Dermis blood vessel endothelial cell (primary cell): ENCODE measurements around the gene MEP1B. TPM values are rescaled to one million over a fixed set of nuclear protein-coding genes. Genes with fewer than 3 reads are reported as not detected.
"Not testable (repeated sequence)": the region's sequence is repeated elsewhere in the genome, so short reads cannot be mapped to it uniquely, and the experiment has no call there.

Experiments used
- DNase-seq: peaks from one replicate; pipeline ENCODE4 v3.0.0; 2010
- total RNA-seq: library from RNA; depleted of rRNA; stranded (reverse); fragments of >200 nt; gene quantifications from 2 replicates; pipeline ENCODE4 v1.2.3, GENCODE V29; 2014

MEP1B gene
- total RNA-seq, 1 donor from 2014 or later = not detected

DNA sequence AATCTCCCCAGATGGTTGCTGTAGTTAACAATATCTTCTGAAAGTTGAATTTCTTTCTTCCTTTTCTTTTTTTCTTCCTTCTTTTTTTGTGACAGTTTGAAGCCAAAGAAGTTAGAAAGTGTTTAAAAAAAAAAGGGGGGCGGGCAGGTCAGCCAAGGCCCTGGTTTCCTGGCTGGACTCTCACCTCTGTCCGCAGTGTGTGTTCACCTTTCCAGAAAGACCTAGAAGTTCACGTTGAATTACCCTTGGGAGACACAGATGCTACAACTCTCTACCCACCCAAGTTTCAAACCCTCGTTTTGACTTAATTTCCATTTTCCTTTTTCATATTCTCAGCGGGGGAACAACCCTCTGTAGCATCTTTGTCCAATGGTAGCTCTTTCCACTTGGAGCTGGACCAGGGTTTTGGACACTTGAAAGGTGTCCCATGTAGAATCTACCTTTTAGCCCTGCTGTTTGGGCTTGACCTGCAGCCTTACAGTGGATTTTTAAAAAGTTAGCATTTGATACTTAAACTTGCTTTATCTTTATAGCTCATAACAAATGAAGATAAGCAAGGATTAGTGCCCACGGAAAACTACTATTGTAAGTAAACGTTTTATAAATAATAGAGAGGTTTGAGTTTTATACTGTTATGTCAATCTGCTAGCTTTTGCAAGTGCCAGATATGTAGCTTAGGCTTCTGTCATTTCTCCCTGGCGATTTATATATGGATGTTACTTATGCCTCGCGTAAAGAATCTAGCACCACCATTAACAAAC, 20.0 kb downstream of the MEP1B start:
- no peak for DNase-seq

DNA sequence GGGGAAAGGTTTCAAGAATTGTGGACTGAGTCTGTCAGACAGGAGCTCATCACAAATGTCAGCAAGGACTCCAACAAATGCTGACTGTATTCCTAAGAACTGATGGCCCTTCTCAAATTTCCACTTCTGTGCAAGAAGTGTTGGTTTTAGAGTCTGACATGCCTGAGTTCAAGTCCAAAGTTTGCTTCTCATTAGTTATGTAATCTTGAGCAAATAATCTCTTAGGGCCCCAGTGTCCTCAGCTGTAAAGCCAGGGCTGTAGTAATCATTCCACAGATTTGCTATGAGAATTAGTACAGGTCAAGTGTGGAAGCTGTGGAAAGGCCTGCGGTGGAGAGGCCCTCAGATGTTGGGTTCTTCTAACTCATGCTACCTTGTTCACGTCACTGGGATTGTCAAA, 23.9 kb downstream of the MEP1B start:
- DNase-seq = no peak

DNA sequence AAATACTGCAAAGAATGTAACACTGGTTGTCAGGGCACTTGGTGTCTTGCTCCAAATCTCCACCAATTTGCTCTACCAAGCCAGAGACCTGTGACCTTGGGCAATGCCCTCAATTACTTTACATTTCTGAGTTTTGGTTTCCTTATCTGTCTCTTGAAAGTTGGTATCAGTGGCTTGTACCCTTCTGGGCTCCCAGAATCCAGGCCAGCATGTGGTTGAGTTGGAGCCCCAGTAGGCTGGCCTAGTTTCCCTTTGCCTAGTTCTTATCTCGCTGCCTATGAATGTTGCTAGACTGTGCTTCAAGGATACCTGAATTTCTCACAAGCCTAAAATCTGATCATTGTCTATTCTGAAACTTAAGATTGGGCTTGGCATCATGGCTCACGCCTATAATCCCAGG, 26.6 kb downstream of the MEP1B start:
- DNase-seq = no peak

DNA sequence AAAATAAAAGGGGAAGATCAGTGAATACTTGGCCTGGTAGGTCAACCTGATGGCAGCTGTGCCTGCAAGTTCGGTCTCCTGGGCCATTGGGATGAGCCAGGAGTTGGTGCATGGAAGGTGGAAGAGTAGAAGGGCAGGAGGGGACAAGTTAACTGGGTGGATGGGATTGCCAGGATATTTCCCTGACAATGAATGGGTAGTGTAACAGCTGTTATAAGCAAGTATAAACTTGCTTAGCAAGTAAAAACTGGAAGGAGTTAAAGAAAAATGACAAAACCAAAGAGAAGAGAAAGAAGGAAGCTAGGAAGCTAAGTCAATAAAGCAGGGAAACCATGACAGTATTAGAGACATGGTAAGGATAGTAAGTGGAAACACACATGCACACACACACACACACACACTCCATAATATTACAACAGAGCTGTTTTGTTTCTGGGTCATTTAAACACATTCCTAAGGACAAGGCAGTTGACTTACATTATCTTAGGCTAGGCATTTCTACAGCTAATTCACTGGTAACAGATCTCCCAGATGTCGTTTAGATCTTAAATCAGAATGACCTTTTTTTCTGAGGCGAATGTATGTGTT, 29.7 kb downstream of the MEP1B start:
- DNase-seq = no peak

DNA sequence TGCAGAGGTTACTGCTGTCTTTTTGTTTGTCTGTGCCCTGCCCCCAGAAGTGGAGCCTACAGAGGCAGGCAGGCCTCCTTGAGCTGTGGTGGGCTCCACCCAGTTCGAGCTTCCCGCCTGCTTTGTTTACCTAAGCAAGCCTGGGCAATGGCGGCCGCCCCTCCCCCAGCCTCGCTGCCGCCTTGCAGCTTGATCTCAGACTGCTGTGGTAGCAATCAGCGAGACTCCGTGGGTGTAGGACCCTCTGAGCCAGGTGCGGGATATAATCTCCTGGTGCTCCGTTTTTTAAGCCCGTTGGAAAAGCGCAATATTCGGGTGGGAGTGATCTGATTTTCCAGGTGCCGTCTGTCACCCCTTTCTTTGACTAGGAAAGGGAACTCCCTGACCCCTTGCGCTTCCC, 43.5 kb downstream of the MEP1B start:
- DNase-seq = not testable (repeated sequence)

DNA sequence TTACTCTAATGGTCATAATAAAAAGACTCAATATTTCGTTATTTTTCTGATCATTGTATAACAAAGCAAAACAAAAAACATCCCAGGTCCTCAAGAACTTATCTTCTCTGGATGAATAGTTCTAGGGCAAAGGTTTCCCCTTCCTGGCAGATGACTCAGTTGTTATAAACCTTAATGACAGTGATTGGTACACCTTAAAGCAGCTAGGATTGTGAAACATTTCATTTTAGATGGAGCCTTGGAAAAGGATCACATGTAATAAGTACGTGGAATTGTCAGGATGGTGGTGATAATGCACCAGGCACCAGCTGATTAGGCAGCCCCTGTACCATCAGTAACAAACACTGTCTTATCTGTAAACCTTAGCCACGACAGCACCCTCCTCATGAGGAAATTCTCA, 47.2 kb downstream of the MEP1B start:
- no peak for DNase-seq

DNA sequence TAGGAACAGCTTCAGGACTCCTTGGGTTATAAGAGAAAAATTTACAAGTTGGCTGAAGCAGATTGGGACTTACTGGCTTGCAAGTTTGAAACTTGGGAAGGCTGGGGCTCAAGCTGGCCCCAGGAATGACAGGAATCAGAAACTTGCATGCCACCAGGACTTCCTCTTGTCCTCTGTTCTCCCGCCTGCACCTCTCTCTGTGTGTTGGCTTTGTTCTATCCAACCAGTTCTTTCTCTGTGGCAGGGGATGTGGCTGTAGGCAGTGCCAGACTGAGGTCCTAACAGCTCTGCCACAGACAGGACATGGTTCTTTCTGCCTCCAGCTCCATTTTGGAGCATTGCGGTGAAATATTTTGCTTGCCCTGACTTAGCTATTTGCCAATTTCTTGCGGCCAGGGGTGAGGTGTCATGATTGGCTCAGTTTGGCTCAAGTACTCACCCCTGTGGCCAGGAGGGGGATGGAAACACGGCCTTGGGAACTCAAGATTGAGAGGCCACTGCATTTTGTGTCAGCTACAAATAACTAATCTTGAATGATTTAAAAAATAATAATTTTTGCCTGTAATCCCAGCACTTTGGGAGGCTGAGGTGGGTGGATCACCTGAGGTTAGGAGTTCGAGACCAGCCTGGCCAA, 48.9 kb downstream of the MEP1B start:
- no peak for DNase-seq

DNA sequence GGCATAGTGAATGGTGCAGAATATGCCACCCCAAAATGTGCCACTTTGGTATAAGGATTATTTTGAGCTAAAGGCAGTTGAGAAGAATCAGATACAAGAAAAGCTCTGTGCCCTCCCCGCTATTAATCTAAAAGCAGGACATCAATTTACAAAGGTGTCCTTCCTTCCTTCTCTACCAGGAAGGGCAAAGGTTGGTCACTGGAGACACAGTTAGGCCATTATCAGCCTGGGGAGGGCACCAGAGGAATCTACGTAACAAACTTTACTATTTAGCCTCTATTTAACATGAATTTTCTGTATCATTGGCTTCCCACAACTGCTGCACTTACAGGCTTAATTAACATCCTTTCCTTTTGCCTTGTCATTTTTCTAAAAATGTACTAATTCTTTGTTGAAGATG, 52.6 kb downstream of the MEP1B start:
- no peak for DNase-seq

DNA sequence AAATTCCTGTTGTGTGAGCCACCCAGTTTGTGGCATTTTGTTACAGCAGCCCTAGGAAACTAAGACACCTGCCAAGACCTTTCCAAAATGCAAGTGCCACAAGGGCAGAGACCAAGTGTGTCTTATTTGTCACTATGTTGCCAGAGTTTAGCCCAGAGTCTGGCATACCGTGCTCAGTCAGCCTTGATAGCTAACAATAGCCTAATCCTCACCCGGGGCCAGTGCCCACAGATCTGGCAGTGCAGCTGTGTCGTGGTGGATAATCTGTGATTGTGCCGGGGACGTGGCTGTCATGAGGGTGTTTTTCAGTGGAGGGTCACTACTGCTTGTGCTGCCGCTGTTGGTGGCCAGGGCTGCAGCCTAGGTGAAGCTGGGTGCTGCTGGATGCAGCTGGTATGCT, 53.5 kb downstream of the MEP1B start:
- DNase-seq = no peak

DNA sequence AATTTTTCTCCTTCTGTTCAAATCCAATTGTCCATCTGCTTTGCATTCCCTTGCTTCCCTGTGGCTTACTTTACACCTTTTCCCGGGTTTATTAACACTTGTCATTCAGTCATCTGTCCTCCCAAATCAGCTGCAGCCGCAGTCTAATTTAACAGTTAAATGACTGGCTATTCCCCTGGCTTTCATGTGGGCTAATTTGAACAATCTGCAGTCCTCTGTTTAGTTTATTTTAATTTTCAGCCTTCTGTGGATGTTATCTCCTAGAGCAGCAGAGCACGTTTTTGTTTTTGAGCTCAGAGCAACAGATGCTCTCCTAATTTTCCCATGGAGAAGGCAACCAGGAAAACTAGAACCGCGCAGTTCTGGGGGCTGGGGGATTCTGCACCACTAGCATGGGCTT, 55.0 kb downstream of the MEP1B start:
- DNase-seq = no peak

DNA sequence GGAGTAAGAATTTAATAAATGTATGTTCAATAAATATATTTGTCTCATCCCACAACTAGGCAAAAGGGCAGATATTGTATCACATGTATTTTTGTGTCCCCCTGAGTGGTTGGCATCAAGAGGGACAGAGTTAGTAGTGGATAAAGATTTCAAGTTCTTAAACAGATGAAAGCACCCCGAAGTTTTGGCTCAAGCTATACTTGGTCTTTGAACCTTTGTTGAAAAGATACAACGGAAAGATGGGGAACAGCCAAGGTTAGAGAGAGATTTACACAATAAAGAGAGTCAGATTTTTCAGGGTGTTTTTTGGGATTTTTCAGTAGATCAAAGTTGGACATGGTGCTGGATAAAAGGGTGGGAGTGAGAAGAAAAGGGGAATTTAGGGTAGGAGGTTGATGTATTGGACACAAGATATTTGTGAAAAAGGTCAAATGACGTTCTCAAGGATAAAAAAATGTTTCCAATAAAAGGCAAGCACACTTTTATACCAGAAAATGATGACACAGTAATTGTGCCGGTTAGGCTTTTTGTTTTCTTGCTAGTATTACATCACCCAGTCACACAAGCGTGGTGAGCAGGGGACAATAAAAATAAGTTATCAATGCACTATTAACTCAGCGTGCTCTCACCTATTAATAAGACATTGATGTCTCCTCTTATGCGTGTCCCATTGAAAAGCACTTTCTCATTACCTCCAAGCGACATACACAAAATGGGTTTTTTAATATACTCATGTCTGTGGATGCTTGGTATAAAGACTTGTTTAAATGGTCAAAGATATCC, 59.5 kb downstream of the MEP1B start:
- no peak for DNase-seq

DNA sequence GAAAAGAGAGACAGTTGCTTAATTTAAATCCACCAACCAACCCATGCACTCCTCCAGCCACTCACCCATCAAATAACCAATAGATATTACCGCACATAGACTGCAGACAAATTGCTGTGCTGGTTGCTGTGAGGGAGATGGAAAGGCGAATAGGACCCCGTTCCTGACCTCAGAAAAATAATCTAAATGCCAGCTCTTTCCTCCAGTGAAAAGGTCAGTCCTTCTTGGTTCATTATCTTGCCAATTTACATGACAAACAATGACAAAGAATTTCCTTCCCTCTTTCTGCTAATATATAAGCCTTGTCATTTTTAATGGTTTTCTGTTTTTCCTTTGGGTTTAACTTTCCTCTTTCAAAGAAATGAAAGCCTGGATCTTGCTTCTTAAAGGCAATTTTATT, 61.6 kb downstream of the MEP1B start:
- DNase-seq = no peak

DNA sequence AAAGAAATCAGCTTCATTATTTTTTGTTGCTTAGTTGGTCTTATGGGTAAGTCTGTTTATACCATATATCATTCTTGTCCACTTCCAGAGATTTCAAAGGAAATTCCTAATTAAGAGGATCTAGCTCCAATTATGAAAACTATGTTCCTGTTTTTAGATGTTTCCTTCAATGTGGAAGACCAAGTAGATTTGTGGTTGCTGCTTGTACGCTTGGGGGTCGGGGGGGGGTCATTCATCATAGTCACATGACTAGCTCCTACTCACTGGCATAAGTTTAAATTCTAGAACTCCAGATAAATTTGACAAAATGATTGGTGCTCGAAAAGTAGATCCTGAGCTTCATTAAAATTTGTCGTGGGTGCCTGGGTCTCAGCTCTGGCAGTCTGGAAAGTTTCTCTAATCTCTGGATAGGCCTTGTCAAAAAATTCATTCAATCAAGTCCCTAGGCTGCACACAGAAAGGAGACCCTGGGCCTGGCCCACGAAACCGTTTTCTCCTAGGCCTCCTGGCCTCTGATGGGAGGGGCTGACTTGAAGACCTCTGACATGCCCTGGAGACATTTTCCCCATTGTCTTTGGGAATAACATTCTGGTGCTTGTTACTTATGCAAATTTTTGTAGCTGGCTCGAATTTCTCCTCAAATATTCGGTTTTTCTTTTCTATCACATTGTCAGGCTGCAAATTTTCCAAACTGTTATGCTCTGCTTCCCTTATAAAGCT, 62.5 kb downstream of the MEP1B start:
- DNase-seq = no peak

DNA sequence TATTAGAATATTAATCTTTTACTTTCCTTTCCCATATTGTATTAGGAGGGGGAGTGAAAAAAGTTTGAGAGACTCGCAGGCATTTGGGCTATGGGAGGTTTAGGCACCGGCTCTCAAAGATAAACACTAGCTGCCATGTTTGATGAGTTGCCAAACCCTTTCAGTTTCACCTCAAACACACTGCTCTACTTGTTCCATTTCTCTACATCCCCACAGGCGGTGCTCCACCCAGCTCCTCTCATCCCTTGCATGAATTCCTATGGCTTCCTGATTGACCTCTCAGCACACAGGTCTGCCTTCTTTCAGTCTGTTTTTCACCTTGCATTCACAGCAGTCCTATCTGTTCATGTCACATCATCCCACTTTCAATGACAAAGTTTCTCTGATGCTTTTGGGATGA, 65.7 kb downstream of the MEP1B start:
- DNase-seq = no peak

DNA sequence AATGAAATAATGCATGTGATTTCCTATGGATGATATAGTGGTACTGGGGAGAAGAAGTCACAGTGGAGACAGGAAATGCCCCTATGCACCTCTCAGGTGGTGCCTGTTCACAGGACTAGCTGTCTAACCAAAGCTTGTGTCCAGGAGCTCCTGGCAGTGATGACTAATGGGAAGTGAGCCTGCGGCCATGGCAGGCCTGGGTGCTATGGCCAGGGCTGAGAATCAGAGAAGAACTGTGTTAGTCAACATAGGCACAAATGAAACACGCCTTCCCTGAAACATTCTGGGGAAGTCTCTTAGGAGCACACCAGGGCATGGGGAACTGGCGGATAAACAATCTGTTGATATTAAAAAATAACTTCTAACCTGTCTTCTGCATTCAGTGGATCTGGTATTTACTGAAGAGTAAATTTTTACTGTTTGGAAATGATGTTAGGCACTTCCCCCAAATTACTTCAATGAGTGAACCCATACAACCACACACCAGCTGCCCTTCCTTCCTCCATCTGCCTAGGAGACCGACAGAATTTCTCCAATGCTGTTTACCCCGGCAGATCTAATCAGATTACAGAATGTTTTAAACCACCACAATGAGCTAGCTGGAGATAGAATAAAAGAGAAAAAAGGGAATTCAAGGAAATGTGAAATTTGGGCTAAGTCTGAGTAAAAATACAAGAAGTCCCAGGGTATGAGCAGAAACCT, 67.4 kb downstream of the MEP1B start:
- no peak for DNase-seq

DNA sequence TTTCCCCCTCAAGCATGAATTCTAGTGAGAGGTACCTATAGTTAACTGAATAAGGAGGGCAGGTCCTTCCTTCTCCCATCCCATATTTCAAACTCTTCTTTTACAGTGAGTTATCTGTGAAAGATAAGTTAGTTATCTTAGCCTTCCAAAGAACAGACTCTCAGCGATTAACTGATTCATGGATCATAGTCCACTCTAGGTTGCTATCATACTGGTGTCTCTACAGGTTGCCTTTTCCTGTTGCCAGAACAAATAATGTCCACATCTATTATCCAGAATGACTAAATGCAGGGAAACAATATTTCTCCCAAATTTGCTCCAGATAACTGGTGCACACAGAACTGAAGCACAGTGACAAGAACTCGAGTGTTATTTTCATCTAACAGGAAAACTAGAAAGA, 68.3 kb downstream of the MEP1B start:
- DNase-seq = no peak

DNA sequence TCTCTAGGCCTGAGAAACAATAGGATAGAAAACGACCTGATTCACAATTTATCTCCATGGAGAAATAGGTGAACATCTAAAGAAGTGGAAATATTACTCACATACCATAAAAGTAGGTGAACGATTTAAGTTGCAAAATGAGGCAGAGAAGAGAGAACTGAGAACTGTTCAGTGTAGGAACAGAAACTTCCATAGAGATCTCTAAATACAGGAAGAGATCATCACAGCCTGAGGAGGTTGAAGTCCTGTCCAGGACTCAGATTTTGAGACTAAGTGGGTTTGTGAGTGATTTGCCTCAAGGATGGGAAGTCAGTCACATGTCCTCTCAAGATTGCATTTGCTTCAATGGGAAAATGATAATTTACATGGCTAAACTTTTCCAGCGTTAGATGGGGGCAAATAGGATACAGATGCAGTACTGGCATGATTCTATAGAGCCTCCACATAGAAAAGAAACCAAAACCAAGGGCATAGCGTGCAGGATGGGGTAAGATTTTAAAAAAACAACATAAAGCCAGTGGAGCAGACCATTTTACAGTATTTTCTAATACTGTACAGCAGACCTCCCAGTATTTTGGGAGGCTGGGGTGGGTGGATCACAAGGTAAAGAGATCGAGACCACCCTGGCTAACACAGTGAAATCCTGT, 68.8 kb downstream of the MEP1B start:
- no peak for DNase-seq

DNA sequence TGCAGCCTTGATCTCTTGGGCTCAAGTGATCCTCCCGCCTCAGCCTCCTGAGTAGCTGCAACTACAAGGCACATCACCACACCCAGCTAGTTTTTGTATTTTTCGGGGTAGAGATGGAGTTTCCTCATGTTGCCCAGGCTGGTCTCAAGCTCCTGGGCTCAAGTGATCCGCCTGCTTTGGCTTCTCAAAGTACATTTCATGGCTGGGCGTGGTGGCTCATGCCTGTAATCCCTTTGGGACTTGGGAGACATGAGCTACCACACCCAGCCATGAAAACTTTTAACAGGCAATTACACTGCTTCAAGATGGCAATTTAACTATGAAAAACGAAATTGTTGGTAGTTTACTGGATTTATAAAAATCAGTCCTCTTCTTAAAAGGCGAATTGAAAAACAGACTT, 69.7 kb downstream of the MEP1B start:
- no peak for DNase-seq

DNA sequence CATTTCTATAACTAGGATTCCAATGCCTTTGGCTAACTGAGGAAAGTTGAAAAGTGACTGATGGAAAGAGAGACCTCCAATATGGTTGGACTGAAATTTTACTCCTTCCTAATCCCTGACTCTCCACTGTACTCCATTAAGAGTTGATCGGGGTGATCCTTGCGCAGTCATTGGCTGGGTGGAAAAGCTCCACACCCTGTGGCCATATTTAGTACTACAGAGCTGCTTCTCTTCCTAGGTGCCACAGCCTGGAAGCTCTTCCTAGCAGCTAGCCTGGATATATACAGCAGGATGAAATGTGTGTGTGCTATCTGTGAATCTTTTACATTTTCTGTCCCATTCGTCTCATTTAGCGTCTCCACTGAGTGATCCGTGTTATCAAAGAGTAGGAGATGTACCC, 71.2 kb downstream of the MEP1B start:
- DNase-seq = no peak

DNA sequence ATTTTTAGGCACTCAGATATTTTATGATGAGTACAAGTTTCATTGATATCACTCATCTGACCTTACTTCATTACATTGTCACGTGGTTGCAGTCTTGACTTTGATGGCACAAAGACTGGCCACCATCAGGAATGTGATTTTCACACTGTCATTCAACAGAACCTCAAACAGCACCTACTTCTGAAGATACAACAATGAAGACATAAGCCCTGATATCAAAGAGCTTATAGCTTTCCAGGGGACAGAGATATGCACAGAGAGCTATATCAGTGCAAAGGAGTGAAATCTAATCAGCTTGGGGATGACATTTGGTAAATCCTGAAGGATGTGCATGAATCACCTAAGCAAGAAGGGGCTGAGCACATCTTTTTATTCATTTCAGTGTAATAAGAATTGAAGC, 72.3 kb downstream of the MEP1B start:
- DNase-seq = no peak

DNA sequence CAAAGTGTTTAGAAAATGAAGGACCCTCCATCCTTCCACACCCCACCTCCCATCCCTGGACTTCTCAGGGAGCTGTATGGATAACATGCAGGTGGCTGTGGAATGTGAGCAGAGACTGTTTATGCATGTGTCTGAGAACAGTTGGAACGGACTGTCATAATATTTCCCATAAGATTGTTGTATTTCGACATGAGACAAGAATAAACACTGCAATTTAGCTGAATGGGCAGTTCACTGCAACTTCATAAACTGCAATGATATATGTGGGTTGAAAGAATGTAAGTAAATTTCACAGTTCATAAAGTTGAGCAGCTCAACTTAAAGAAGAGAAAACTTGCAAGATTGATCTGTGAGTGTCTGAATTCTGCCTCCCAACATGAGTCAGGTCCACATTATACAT, 74.6 kb downstream of the MEP1B start:
- no peak for DNase-seq

DNA sequence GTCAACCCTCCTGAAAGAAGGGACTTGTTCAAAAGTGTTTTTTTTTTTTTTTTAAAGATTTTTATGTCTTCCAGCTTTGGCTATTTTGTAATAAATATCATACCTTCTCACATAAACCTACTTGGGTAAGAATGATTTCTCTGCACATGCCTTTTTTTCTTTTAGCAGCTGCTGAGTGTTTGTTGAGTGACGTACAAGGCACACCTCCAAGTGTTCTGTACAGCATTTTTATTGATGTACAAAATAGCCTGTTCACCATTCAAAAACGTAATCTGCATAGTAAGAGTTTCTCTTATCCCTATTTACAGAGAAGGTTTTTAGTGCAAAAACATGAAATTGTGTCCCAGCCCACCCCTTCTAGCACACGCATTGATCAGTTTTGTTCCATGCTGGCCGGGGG, 77.6 kb downstream of the MEP1B start:
- no peak for DNase-seq
